Measurements from ENCODE around the gene TFAM.

TFAM gene

GRCh38 chr10:58438340-58438871 lies 53.2 kb downstream of the TFAM start:
- TF ChIP-seq EZH2 (IDR thresholded peaks at IDR 0.05; ENCODE audit: borderline replicate concordance, low read length): no peak
- TF ChIP-seq, protein P1, sequence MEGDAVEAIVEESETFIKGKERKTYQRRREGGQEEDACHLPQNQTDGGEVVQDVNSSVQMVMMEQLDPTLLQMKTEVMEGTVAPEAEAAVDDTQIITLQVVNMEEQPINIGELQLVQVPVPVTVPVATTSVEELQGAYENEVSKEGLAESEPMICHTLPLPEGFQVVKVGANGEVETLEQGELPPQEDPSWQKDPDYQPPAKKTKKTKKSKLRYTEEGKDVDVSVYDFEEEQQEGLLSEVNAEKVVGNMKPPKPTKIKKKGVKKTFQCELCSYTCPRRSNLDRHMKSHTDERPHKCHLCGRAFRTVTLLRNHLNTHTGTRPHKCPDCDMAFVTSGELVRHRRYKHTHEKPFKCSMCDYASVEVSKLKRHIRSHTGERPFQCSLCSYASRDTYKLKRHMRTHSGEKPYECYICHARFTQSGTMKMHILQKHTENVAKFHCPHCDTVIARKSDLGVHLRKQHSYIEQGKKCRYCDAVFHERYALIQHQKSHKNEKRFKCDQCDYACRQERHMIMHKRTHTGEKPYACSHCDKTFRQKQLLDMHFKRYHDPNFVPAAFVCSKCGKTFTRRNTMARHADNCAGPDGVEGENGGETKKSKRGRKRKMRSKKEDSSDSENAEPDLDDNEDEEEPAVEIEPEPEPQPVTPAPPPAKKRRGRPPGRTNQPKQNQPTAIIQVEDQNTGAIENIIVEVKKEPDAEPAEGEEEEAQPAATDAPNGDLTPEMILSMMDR (IDR thresholded peaks at IDR 0.05; ENCODE audit: low read length): no peak
- no peaks in the 10 kb centered on the region for H3K9me3 ChIP-seq (ENCODE audit: low read length)
- no peaks in the 10 kb centered on the region for H3F3A ChIP-seq (ENCODE audit: insufficient read depth, low read length)
- H3K9me2 ChIP-seq (ENCODE audit: low read depth, low read length): no peaks in the 10 kb centered on the region
- no peaks in the 10 kb centered on the region for H4K20me1 ChIP-seq (ENCODE audit: insufficient read depth, low read length)
- no peak overlapping the region for H2AFZ ChIP-seq (ENCODE audit: low read length)
- H3K9ac ChIP-seq (ENCODE audit: low read length): no peak overlapping the region
- H3K4me3 ChIP-seq (ENCODE audit: low read depth, low read length, poor library complexity, severe bottlenecking): no peak overlapping the region
- no peaks in the 10 kb centered on the region for H3K4me1 ChIP-seq (ENCODE audit: insufficient read depth, low read length, severe bottlenecking)
- H3K27ac ChIP-seq (ENCODE audit: low read depth, low read length, poor library complexity, severe bottlenecking): no peak overlapping the region
- no peaks in the 10 kb centered on the region for H3K27me3 ChIP-seq (ENCODE audit: insufficient read depth, low read length)
- no peaks in the 10 kb centered on the region for H3K79me2 ChIP-seq (ENCODE audit: insufficient read depth, low read length)
- no peak overlapping the region for H3K4me2 ChIP-seq (ENCODE audit: low read length)
- no peaks in the 10 kb centered on the region for H3K36me3 ChIP-seq (ENCODE audit: insufficient read depth, low read length)

DNA sequence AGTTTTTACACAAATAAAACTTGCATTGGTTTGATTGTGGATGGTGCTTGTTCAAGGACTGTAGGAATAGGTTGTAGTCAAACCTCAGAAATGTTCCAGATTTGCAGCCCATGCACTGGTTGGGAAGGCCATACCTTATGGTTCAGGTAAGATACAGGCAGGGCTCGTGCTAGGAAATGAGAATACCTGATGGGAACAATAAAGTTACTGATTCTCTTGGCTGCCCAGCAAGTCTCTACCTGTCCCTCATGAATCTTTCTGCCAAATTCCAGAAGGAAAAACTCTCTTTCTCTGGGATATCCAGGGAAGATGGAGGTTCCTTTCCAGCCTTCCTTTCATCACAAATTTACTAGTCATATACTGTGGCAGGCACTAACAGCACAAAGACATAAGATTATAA lies 53.8 kb downstream of the TFAM start:
- no peak overlapping the region for H3K4me2 ChIP-seq (ENCODE audit: low read length)
- no peak for TF ChIP-seq EZH2 (IDR thresholded peaks at IDR 0.05; ENCODE audit: borderline replicate concordance, low read length)
- TF ChIP-seq, protein P1 (IDR thresholded peaks at IDR 0.05; ENCODE audit: low read length): no peak
- H3K4me3 ChIP-seq (ENCODE audit: low read depth, low read length, poor library complexity, severe bottlenecking): no peak overlapping the region
- no peaks in the 10 kb centered on the region for H3K27me3 ChIP-seq (ENCODE audit: insufficient read depth, low read length)
- H3K4me1 ChIP-seq (ENCODE audit: insufficient read depth, low read length, severe bottlenecking): no peaks in the 10 kb centered on the region
- H3K9me2 ChIP-seq (ENCODE audit: low read depth, low read length): no peaks in the 10 kb centered on the region
- no peaks in the 10 kb centered on the region for H4K20me1 ChIP-seq (ENCODE audit: insufficient read depth, low read length)
- no peaks in the 10 kb centered on the region for H3K9me3 ChIP-seq (ENCODE audit: low read length)
- H3F3A ChIP-seq (ENCODE audit: insufficient read depth, low read length): no peaks in the 10 kb centered on the region
- H2AFZ ChIP-seq (ENCODE audit: low read length): no peak overlapping the region
- H3K36me3 ChIP-seq (ENCODE audit: insufficient read depth, low read length): no peaks in the 10 kb centered on the region
- H3K79me2 ChIP-seq (ENCODE audit: insufficient read depth, low read length): no peaks in the 10 kb centered on the region
- no peak overlapping the region for H3K9ac ChIP-seq (ENCODE audit: low read length)
- H3K27ac ChIP-seq (ENCODE audit: low read depth, low read length, poor library complexity, severe bottlenecking): no peak overlapping the region

- H3K4me1 ChIP-seq (ENCODE audit: insufficient read depth, low read length, severe bottlenecking): no peaks in the 10 kb centered on the region
These were observed 54.6 kb downstream of the TFAM start for GRCh38 chr10:58439632-58440364.

More at GRCh38 chr10:58439632-58440364, 54.6 kb downstream of the TFAM start:
- Histone ChIP-seq H3K27ac (ENCODE audit: low read depth, low read length, poor library complexity, severe bottlenecking) (no peak overlapping the region), H3K9me3 (ENCODE audit: low read length) (no peaks in the 10 kb centered on the region), H3K9ac (ENCODE audit: low read length) (no peak overlapping the region), H4K20me1 (ENCODE audit: insufficient read depth, low read length) (no peaks in the 10 kb centered on the region), H3K4me2 (ENCODE audit: low read length) (no peak overlapping the region), H3F3A (ENCODE audit: insufficient read depth, low read length) (no peaks in the 10 kb centered on the region), H3K4me3 (ENCODE audit: low read depth, low read length, poor library complexity, severe bottlenecking) (no peak overlapping the region), H3K79me2 (ENCODE audit: insufficient read depth, low read length) (no peaks in the 10 kb centered on the region), H3K36me3 (ENCODE audit: insufficient read depth, low read length) (no peaks in the 10 kb centered on the region), H2AFZ (ENCODE audit: low read length) (no peak overlapping the region), H3K27me3 (ENCODE audit: insufficient read depth, low read length) (no peaks in the 10 kb centered on the region), H3K9me2 (ENCODE audit: low read depth, low read length) (no peaks in the 10 kb centered on the region)
- TF ChIP-seq, protein P1 (IDR thresholded peaks at IDR 0.05; ENCODE audit: low read length): no peak
- TF ChIP-seq EZH2 (IDR thresholded peaks at IDR 0.05; ENCODE audit: borderline replicate concordance, low read length): no peak
